Measurements from ENCODE around the gene BYSL.

- no peak for TF ChIP-seq POLR2AphosphoS5 (IDR thresholded peaks at IDR 0.05; ENCODE audit: low read depth, low read length)
- no peak for TF ChIP-seq PAX5 (IDR thresholded peaks at IDR 0.05; ENCODE audit: insufficient read depth, low read length, severe bottlenecking)
These were observed 35.8 kb downstream of the BYSL start for GRCh38 chr6:41957117-41957516.

Measured in GM12891 (cell line).